HG03442 (cell line): ENCODE measurements around the gene OSTN.
"Not testable (repeated sequence)": the region's sequence is repeated elsewhere in the genome, so short reads cannot be mapped to it uniquely, and the experiment has no call there.

ENCODE experiments used
- ATAC-seq: cut with Tn5 transposase; IDR thresholded peaks from one replicate; pipeline ENCODE4 v1.9.1; 2021; ENCODE audit warnings: mild to moderate bottlenecking, moderate library complexity; ENCODE audit not compliant: unreplicated experiment

Gene OSTN

DNA sequence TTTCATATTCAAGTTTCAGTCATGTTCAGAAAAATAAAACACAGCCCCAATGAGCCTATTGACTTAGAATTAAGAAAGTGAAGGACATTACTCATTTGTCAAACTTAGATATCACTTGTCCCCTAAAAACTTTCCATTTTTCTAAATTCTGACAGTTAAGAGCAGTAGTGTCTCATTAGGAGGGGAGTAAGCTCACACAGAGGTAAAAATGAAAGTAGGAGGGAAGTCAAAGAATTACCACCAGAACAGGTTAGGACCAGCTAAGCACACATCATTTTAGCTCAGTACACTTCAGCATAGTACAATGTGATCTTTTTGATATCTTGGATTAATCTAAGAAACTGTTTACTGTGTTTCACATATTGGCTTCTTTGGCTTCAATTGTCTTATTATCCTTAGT is 64.3 kb downstream of the OSTN start:
- peak; percentile 87 for ATAC-seq

DNA sequence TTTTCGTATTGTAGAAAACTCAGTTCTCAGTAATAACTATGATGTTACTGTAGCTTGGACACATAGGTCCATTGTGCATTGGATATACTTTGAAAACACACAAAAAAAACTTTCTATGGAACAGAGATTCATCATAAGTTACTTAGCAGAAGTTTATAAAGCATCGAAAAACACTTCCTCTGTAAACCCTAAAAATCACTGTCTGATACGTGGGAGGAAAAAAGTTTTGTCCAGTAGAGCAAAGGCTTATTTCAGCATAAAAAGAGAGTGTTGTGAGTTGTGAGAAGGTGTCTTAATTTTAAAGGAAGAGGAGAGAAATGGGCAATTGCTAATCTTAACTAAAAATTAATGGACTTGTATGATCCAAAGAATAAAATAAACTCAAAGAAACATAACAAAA is 64.8 kb downstream of the OSTN start:
- ATAC-seq = no peak

DNA sequence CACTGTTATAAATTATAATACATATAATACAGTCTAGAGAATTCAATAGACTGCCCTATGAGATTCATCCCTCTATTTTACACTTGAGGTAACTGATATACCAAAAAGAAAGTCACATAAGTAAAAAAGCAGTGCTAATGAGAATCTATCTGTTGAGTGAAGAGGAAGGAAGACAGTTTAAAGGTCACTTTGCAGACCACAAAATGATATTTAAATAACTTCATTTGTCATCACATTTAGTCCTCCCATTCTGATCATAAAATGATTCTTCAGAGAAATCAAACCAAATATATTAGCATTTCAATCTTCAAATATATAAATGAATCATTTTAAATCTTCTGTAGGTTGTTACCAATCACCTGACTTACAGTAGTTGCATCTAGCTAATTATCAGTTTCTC is 69.7 kb downstream of the OSTN start:
- no peak for ATAC-seq

DNA sequence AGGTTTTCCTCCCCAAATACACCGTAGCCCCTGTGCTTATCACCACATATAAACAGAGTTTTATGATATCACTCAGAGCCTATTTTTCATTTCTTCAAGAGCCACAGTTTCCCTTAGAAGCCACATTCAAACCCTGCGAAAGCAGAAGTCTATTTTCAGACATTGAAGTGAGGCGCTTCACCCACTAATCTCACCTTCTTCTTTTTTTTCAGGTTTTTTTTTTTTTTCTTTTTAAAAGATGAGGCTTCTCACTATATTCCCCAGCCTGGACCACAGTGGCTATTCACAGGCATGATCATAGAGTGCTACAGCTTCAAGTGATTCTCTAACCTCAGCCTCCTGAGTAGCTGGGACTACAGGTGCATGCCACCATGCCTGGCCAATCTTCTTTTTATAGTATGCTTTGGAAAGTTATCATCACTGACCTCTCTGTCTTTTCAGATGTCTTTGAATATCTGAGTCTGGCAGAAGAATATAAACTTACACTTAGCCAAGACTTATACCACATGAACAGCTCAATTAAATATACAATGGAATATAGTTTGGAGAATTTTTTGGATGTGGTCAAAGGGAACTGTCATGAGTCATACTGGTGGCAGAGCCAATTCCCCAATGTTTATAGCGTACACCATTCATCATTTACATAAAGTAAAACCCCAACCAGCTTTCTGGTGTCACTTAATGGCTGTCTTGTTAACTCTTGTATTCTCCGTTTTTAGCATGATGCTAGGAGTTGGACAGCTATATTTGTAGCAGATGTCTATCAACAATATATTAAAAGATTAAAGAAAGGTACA is 70.4 kb downstream of the OSTN start:
- peak; percentile 82 for ATAC-seq

DNA sequence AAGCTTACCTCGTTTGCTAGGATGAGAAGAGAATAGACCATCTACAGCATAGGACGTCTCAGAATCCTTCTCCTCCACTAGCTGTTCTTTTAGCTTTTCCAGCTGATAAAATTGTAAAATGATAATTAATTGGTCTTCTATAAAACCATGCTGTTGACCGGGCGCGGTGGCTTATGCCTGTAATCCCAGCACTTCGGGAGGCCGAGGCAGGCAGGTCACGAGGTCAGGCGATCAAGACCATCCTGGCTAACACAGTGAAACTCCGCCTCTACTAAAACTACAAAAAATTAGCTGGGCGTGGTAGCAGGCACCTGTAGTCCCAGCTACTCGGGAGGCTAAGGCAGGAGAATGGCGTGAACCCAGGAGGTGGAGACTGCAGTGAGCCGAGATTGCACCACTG is 76.2 kb downstream of the OSTN start:
- not testable (repeated sequence) for ATAC-seq

DNA sequence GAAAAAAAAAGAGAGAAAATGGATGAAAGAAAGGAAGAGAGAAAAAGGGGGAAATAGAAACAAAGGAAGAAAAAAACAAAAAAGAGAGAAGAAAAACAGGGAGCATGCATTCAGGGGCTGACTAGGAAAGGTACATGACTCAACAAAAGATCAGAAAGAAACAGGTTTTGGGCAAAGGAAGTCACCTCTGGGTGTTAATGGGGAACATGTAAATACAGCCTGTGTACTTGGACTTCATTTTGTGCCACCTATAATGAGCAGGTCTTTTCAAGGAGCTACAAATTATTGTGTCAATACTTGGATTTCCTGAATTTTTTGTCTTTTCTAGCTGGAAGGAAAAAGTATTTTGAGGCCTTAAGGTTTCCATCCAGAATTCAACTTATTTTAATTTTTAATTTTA is 76.7 kb downstream of the OSTN start:
- ATAC-seq = no peak

DNA sequence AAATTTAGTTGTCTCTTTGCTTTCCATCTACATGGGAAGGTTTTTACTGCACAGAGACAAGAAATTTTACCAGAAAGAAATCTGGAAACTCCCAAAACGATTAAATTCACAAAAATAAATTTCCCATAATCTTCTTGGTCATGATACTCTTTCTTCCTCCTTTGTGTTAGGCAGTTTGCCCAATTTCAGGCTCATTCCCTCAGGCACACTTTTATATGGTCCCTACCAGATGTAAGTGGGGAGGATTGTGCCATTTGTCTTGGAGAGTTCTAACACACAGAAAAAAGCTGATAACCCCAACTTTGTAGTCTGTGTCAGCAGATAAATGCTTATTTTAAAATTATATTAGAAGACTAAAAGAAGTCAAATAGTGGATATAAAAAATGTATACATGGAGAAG is 81.1 kb downstream of the OSTN start:
- no peak for ATAC-seq

DNA sequence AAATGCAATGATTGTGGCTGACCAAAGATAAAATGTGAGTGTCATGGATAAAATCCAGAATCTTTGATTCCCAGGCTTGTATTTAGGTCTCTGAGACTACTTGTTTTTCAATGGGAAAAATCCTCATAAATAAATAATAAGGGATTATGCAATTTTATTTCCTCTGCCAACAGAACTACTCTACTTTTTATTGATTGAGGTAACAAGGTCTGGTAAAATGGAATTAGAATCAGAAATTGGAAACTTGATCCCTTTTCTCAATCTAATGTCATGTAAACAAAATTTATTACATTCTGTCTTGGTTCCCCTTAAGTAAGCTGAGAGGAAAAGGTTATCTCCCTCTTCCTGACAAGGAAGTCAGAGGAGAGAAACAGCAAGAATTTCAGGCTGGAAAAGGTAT is 81.8 kb downstream of the OSTN start:
- ATAC-seq = no peak

DNA sequence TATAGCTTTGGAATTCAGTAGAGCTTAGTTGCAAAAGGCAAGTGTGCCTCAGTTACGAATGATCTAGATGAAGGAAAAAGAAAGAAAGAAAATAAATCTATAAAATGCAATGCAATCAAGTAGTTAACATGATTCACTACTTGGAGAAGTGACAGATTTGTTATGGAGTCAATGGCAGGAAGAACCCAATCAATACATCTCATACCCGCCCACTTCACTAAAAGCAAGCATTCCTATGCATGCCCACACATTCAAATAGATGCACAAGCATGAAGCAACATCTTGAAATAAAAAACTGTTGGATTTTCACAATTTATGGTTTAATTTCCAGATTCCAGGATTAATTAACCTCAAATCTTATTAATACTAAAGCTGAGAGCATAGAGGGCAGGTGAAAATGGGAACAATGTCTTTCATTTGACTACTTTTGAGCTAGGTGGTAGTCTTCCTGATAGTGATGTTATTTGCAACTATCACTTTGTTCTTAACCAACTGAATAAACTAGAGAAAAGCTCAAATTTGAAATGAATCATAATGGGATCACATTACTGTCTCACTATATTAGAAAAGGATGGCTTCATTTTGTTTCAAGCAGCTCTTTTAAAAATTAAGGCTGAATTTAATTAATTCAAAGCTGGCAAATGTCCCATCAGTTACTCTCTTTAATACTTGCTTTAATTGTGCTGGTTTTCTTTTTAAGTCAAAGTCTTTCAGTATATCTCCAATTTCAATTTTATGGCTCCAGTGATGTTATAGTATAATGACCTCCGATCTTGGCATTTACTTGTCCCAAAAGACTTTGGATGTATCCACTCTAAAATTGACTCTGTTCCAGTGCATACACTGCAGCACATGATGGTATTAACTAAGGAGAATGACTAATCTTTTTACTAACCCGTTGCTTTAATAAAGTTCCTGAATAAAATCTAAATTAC is 83.5 kb downstream of the OSTN start:
- peak; percentile 8 for ATAC-seq

DNA sequence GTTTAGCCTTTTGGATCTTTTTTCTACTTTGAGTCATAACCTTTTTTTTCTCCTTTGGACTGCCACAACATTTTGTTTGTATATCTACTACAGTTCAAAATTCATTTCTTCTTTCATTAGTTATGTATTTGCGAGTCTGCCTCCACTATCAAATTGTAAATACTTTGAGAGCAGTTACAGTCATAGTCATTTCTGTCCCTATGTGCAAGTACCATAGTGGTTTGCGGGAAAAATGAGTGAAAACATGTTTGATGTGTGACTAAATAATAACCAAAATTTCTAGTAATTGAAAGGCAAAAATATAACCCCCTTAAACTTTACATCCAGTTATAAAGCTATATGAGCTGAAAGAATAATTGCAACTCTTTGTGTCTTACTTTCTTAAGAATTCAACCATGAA is 84.4 kb downstream of the OSTN start:
- ATAC-seq = peak; percentile 60

DNA sequence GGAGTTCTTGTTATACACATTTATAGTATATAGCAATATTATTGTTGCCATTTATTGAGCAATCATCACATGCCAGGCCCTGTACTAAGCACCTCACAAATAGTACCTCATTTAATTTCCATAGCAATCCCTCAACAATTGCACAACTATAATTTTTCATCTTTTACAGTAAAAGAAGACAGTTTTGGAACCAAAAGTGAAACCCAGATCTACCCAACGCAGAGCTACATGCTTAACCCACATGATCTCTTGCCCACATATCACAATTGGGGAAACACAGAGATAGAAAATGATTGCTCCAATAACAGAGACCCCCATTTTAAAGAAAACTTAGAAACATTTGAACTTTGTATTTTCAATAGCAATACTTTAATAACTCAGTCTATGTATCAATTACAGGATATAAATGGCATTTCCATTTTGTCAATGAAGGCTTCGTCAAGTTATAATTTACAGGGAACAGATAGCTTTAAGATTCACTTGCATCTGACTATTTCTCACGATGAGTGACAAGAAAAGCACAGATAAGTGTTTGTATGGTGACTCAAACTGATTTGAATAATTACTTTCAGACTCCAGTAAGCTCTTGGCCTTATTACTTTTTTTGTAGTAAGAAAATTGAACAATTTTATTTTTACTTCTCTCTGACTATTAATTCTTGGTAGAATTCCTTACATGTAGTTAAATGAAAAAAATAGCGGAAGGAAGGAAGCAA is 91.4 kb downstream of the OSTN start:
- peak; percentile 91 for ATAC-seq

DNA sequence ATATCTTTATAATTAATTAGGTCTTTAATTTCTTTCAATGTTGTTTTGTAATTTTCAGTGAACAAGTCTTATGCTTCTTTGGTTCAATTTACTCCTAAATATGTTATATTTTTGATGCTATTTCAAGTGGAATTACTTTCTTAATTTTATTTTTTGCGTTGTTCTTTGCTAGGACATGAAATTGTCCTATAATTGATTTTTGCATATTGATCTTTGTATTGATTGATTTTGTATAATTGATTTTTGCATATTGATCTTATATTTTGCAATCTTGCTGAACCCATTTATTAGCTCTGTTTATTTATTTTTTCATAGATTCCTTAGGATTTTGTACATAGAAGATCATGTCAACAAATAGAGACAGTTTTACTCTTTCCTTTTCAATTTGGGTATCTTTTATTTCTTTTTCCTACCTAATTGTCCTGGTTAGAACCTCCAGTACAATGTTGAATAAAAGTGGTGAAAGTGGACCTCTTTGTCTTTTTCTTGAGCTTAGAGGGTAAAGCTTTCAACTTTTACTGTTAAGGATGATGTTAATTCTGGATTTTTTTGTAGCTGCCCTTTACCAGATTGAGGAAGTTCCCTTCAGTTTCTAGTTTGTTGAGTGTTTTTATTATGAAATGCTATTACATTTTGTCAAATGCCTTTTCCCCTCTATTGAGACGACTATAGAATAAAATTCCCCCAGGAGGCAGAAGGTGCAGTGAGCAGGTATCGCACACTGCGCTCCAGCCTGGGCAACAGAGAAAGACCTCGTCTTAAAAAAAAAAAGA is 93.4 kb downstream of the OSTN start:
- no peak for ATAC-seq

DNA sequence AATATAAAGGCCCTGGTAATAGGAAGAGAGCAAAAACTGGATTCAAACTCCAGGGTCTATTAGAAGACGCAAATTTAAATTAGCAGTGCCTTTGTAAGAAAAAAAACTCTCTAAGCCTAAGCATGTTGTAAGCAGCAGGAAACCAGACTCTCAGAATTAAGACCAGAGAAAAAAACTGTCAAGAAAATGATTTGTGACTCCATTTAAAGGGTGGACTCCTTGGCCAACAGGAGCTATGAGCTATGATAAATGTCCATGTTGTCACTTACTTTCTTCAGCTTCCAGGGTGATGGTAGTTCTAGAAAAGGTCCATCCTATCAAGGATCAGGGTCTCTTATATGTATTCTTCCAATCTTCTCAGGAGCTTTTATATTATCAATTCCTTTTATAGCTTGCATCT is 95.2 kb downstream of the OSTN start:
- no peak for ATAC-seq

DNA sequence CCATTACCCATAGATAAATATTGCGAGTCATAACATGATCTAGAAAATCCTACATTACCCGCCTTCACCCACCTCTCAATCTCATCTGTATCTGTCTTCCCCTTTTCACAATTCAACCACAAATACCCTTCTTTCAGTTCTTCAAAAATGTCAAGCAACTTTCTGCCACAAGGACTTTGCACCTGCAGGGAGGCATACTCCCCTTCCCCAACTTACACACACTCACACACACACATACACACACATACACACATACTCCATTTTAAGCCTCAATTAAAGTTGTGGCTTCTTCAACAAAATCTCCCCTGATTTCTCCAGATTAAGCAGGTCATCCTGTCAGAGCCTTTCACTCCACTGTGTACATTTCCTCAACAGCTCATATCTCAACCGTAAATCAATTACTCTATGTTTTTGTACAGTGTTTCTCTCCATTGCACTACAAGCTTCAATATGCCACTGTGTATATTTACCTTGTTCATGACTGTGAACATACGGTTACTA is 97.0 kb downstream of the OSTN start:
- ATAC-seq = peak; percentile 78

DNA sequence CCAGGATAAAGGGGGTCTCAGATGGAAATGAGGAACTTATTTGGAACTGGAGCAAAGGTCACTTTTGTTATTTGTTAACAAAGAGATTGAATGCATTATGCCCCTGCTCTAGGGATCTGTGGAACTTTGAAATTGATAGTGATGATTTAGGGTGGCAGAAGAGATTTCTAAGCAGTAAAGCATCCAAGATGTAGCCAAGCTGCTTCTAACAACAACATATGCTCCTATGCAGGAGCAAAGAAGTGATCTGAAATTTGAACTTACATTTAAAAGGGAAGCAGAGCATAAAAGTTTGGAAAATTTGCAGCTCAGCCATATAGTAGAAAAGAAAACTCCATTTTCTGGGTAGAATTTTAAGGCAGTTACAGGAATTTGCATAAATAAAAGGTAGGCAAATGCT is 99.8 kb downstream of the OSTN start:
- ATAC-seq = no peak

DNA sequence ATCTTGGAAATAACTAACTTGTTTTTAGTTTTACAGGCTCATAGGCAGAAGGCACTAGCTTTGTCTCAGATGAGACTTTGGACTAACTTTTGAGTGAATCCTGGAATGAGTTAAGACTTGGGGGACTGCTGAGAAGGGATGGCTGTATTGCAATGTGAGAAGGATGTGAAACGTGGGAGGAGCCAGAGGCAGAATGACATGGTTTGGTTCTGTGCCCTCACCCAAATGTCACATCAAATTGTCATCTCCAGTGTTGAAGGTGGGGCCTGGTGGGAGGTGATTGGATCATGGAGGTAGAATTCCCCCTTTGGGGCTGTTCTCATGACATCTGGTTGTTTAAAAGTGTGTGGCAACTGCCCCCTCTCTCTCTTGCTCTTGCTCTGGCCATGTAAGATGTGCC is 101.4 kb downstream of the OSTN start:
- no peak for ATAC-seq

DNA sequence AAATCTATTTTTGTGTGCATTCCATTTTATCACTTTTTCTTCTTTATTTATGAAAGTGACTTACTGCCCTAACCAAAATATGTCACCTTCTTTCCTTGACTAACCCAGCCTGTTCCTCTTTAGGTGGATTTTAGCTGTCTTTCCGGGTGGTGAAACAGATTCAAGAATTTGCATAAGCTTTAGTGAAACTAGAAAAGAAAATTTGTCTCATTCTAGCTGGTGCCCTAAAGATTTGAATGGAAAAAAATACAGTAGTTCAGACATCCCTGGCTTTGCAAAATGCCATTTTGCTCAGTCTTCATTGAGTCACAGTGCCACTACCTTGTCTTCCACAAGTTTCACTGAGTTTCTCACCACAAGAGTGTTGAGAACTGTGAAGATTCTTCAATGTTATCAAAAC is 102.0 kb downstream of the OSTN start:
- peak; percentile 67 for ATAC-seq

DNA sequence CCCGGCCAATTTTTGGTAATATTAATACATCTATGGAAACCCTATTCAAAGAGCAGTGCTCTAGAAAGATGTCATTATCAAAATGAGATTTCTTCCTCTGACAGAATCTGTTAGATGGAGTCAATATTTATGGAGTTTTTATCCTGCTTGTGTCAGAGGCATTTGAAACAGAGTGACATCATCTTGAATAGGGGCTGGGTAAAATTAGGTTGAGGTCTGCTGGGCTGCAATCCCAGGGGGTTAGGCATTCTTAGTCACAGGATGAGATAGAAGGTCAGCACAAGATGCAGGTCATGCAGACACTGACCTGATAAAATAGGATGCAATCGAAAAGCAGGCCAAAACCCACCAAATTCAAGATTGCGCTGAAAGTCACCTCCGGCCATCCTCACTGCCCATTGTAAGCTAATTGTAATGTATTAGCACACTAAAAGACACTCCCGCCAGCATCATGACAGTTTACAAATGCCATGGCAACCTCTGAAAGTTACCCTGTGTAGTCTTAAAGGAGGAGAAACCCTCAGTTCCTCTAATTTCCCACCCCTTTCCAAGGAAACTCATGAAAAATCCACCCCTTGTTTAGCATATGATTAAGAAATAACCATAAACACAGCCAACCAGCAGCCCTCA is 102.9 kb downstream of the OSTN start:
- ATAC-seq = no peak

DNA sequence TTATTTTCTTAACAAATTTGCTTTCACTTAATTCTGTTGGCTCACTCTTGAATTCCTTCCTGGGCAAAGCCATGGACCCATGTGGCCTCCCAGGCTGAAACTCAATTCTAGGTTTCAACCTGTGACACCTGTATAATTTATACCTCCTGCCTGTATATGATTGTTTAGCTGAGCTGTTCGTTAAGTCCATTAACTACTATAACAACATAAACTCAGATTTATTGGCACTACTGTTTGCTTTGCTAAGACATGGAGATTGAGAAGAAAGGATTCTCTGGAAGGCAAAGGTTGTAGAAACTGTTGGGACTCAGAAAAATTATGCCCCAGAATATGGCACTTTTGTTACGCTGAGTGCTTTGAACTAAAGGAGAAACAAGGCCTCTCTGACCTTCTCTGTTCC is 103.4 kb downstream of the OSTN start:
- no peak for ATAC-seq

DNA sequence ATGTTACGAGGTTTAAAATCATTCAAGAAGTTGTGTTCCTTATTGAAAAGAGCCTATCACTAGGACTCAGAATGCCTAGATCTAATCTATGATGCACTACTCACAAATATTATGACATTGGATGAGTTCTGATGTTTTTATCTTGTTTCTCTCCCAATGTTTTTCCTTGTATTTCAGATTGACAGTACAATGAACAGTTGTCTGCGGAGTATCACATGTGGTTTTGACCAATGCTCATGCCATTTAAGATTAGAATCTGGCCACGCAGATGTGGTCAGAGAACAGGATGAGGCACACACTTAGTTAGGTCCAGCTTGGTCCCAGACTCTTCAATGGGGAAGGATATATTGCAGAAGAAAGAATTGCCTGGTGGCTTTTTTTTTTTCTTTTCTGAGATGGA is 104.6 kb downstream of the OSTN start:
- ATAC-seq = no peak
